T-cell (primary cell): ENCODE measurements around the gene TUBB8B. TPM values are rescaled to one million over a fixed set of nuclear protein-coding genes. Genes with fewer than 3 reads are reported as not detected.
"Not testable (repeated sequence)": the region's sequence is repeated elsewhere in the genome, so short reads cannot be mapped to it uniquely, and the experiment has no call there.

Source experiments
- ATAC-seq, 4 experiments: fragments of 200-7000 bp in 3 of 4; fragments of 150-1000 bp in 1 of 4; cut with Tn5 transposase; replicated peaks in 1 of 4; 1 replicate in 3 of 4; 2 replicates in 1 of 4; pipeline ENCODE4 v1.10.0; 2021; ENCODE audit warnings: moderate library complexity in 3 of 4, mild to moderate bottlenecking in 2 of 4, moderate number of reproducible peaks in 1 of 4
- CTCF ChIA-PET, 2 donors: fragments of 300-600 bp; sonication (Branson Sonifier 250); formaldehyde crosslinking; loops; one replicate each; lab custom pipeline; 2022; ENCODE audit warnings: antibody characterized with exemption in 2 of 2; lab: Charles Lee
- POLR2A ChIA-PET, 2 donors: fragments of 300-600 bp; sonication (Branson Sonifier 250); formaldehyde crosslinking; loops; one replicate each; lab custom pipeline; 2022; ENCODE audit warnings: antibody characterized with exemption in 2 of 2; lab: Charles Lee
- DNase-seq, 35 experiments: peaks; one replicate each; pipeline versions ENCODE4 v3.0.0 to v3.0.0-alpha.2; 2013 to 2023
- H3K27ac ChIP-seq: one replicate; pipeline ENCODE4 v1.5.1; 2013; ENCODE audit warnings: low read length
- H3K27me3 ChIP-seq, 2 experiments: replicated peaks in 1 of 2; 1 replicate in 1 of 2; 2 replicates in 1 of 2; pipeline versions ENCODE4 v1.6.1 to v1.7.0; 2013; ENCODE audit warnings: low read length in 1 of 2, mixed read lengths in 1 of 2; ENCODE audit not compliant: control insufficient read depth in 2 of 2, insufficient read depth in 2 of 2; ENCODE audit errors: extremely low read depth in 1 of 2
- H3K36me3 ChIP-seq, 2 donors: 1 replicate in 1 of 2; 2 replicates in 1 of 2; pipeline versions ENCODE4 v1.6.1 to v1.7.0; 2013; ENCODE audit warnings: low read length in 1 of 2; ENCODE audit not compliant: control insufficient read depth in 2 of 2, insufficient read depth in 1 of 2; ENCODE audit errors: extremely low read depth in 1 of 2
- H3K4me1 ChIP-seq, 2 experiments: 1 replicate in 1 of 2; 2 replicates in 1 of 2; pipeline versions ENCODE4 v1.6.1 to v1.7.0; 2013; ENCODE audit warnings: low read length in 2 of 2, mixed read lengths in 1 of 2; ENCODE audit not compliant: insufficient read depth in 2 of 2, control insufficient read depth in 1 of 2; ENCODE audit errors: extremely low read depth in 1 of 2
- H3K4me3 ChIP-seq, 2 donors: 1 replicate in 1 of 2; 2 replicates in 1 of 2; pipeline versions ENCODE4 v1.5.1 to v1.7.0; 2013; ENCODE audit warnings: mild to moderate bottlenecking in 2 of 2, low read length in 1 of 2, moderate library complexity in 1 of 2; ENCODE audit not compliant: control insufficient read depth in 1 of 2; ENCODE audit errors: extremely low read depth in 1 of 2
- H3K9me3 ChIP-seq: 2 replicates; pipeline ENCODE4 v1.7.0; 2013
- H3K27ac Mint-ChIP-seq, 2 donors: one replicate each; pipeline ENCODE4 v1.8.0; 2020 to 2021; ENCODE audit warnings: mild to moderate bottlenecking in 2 of 2, mixed read lengths in 2 of 2
- H3K27me3 Mint-ChIP-seq, 2 donors: one replicate each; pipeline ENCODE4 v1.8.0; 2021 to 2022; ENCODE audit warnings: mixed read lengths in 2 of 2
- H3K36me3 Mint-ChIP-seq: one replicate; pipeline ENCODE4 v1.8.0; 2021; ENCODE audit warnings: mixed read lengths
- H3K4me1 Mint-ChIP-seq, 3 donors: one replicate each; pipeline ENCODE4 v1.8.0; 2020 to 2022; ENCODE audit warnings: mixed read lengths in 3 of 3, mild to moderate bottlenecking in 1 of 3
- H3K4me3 Mint-ChIP-seq, 3 donors: one replicate each; pipeline ENCODE4 v1.8.0; 2020 to 2022; ENCODE audit warnings: mild to moderate bottlenecking in 3 of 3, mixed read lengths in 3 of 3, moderate library complexity in 3 of 3
- H3K9me3 Mint-ChIP-seq, 3 donors: one replicate each; pipeline ENCODE4 v1.8.0; 2020 to 2022; ENCODE audit warnings: mixed read lengths in 3 of 3
- WGBS: methylation state at CpG from one replicate; pipeline ENCODE4 v1.1.5; 2013; ENCODE audit warnings: missing lambda C conversion rate; ENCODE audit not compliant: insufficient coverage; 5-methylcytosine and 5-hydroxymethylcytosine counted together
- total RNA-seq, 35 experiments: library from RNA in 6 of 35; stranded (reverse) in 6 of 35; fragments of 120-200 nt in 1 of 35; gene quantifications; one replicate each; pipeline versions ENCODE4 v1.2.1 to v1.2.4 and lab custom pipeline; 2013 to 2026

TUBB8B gene
- total RNA-seq (not detected), total RNA-seq (lab: John Stamatoyannopoulos, UW) (0 to 0.22 (median 0) reads per million in 29 experiments)
- not detected for total RNA-seq (2013)

- H3K36me3 ChIP-seq, H3K27me3 Mint-ChIP-seq, H3K4me1 Mint-ChIP-seq, H3K9me3 Mint-ChIP-seq, DNase-seq, POLR2A ChIA-PET, H3K36me3 Mint-ChIP-seq, H3K27ac Mint-ChIP-seq, H3K4me3 ChIP-seq, CTCF ChIA-PET, ATAC-seq, H3K27me3 ChIP-seq, H3K9me3 ChIP-seq, H3K27ac ChIP-seq, H3K4me3 Mint-ChIP-seq, H3K4me1 ChIP-seq: not testable (repeated sequence)
- WGBS, result 94% methylated on average over 7 of the region's 37 CpGs
Observed at GRCh38 chr18:49176-49665, at the start of gene TUBB8B. Gene TUBB8B (minus strand): TSS chr18:49615. CDS start chr18:49557, 58 bp downstream.

- H3K4me3 ChIP-seq, H3K36me3 ChIP-seq, H3K9me3 ChIP-seq, DNase-seq, H3K36me3 Mint-ChIP-seq, H3K9me3 Mint-ChIP-seq, H3K27ac Mint-ChIP-seq, H3K4me3 Mint-ChIP-seq, H3K27ac ChIP-seq, H3K4me1 ChIP-seq, POLR2A ChIA-PET, H3K27me3 ChIP-seq, CTCF ChIA-PET, ATAC-seq, H3K4me1 Mint-ChIP-seq, H3K27me3 Mint-ChIP-seq: not testable (repeated sequence)
- WGBS, result 76% methylated on average over 15 of the region's 31 CpGs
Observed at GRCh38 chr18:97252-97914, 48.0 kb upstream of the TUBB8B start.

GRCh38 chr18:96767-97131 is 47.3 kb upstream of the TUBB8B start:
- H3K4me1 Mint-ChIP-seq, H3K36me3 ChIP-seq, POLR2A ChIA-PET, H3K4me1 ChIP-seq, H3K27me3 ChIP-seq, ATAC-seq, H3K27ac Mint-ChIP-seq, H3K9me3 Mint-ChIP-seq, H3K27me3 Mint-ChIP-seq, H3K4me3 ChIP-seq, H3K9me3 ChIP-seq, H3K36me3 Mint-ChIP-seq, H3K4me3 Mint-ChIP-seq, H3K27ac ChIP-seq, CTCF ChIA-PET: not testable (repeated sequence)
- peak in 1 of 35 experiments; percentile 34 for DNase-seq
- no CpG with 5 or more reads among the region's 20 CpGs for WGBS

GRCh38 chr18:96101-96766 is 46.8 kb upstream of the TUBB8B start:
- H3K9me3 Mint-ChIP-seq, H3K9me3 ChIP-seq, H3K27me3 Mint-ChIP-seq, H3K36me3 ChIP-seq, H3K4me3 ChIP-seq, CTCF ChIA-PET, H3K27me3 ChIP-seq, POLR2A ChIA-PET, H3K4me1 Mint-ChIP-seq, H3K36me3 Mint-ChIP-seq, H3K27ac ChIP-seq, H3K4me1 ChIP-seq, H3K27ac Mint-ChIP-seq: not testable (repeated sequence)
- WGBS, result 40% methylated on average over 1 of the region's 37 CpGs
- peak overlapping the region in 1 of 3 donors; percentile 32 for H3K4me3 Mint-ChIP-seq
- ATAC-seq (peak; percentile 31 to 71 (median 38)), DNase-seq (peak in 17 of 35 experiments; percentile 18 to 59 (median 35))

- CTCF ChIA-PET, H3K36me3 ChIP-seq, H3K4me3 ChIP-seq, H3K27ac ChIP-seq, H3K4me1 ChIP-seq, H3K27me3 Mint-ChIP-seq, H3K9me3 Mint-ChIP-seq, H3K27ac Mint-ChIP-seq, H3K4me3 Mint-ChIP-seq, POLR2A ChIA-PET, H3K4me1 Mint-ChIP-seq, H3K36me3 Mint-ChIP-seq, H3K9me3 ChIP-seq, H3K27me3 ChIP-seq: not testable (repeated sequence)
- DNase-seq (peak in 1 of 35 experiments; percentile 1), ATAC-seq (peak in 2 of 4 experiments; percentile 20 to 24)
- 89% methylated on average over 1 of the region's 18 CpGs for WGBS
Observed at GRCh38 chr18:95580-95979, 46.2 kb upstream of the TUBB8B start.

- H3K9me3 Mint-ChIP-seq, CTCF ChIA-PET, DNase-seq: not testable (repeated sequence)
Observed at GRCh38 chr18:93897-94408, 44.5 kb upstream of the TUBB8B start.

More at GRCh38 chr18:93897-94408, 44.5 kb upstream of the TUBB8B start:
- H3K27ac Mint-ChIP-seq, H3K4me1 Mint-ChIP-seq, H3K36me3 Mint-ChIP-seq, H3K4me3 ChIP-seq, H3K27ac ChIP-seq, H3K4me1 ChIP-seq, H3K27me3 ChIP-seq, H3K27me3 Mint-ChIP-seq, POLR2A ChIA-PET, H3K36me3 ChIP-seq, H3K9me3 ChIP-seq, ATAC-seq, H3K4me3 Mint-ChIP-seq: not testable (repeated sequence)
- WGBS, result 66% methylated on average over 2 of the region's 6 CpGs
